Esophagus squamous epithelium (tissue), 5 donors: Measurements from ENCODE around the gene TRIP10. TPM values are rescaled to one million over a fixed set of nuclear protein-coding genes. Genes with fewer than 3 reads are reported as not detected.

Source experiments
- DNase-seq: peaks from one replicate; lab custom pipeline; 2025; lab: John Stamatoyannopoulos, UW
- H3K27ac ChIP-seq, 4 donors: fragments of 200-600 bp; sonication (generic); one replicate each; pipeline ENCODE4 v1.5.1; 2016 to 2019; ENCODE audit warnings: mild to moderate bottlenecking in 1 of 4
- H3K27me3 ChIP-seq, 4 donors: fragments of 200-600 bp; sonication (generic); 1 replicate in 3 of 4; 2 replicates in 1 of 4; pipeline versions ENCODE4 v1.5.1 to v1.6.0; 2017 to 2021; ENCODE audit warnings: antibody characterized with exemption in 1 of 4
- H3K36me3 ChIP-seq, 3 donors: fragments of 200-600 bp; sonication (generic); one replicate each; pipeline ENCODE4 v1.5.1; 2016 to 2019
- H3K4me1 ChIP-seq, 3 donors: fragments of 200-600 bp; sonication (generic); one replicate each; pipeline ENCODE4 v1.5.1; 2017 to 2019
- H3K4me3 ChIP-seq, 4 donors: fragments of 200-600 bp; sonication (generic); 1 replicate in 3 of 4; 2 replicates in 1 of 4; pipeline ENCODE4 v1.5.1; 2016 to 2019; ENCODE audit warnings: mild to moderate bottlenecking in 2 of 4, moderate library complexity in 1 of 4
- H3K9me3 ChIP-seq, 3 donors: fragments of 200-600 bp; sonication (generic); one replicate each; pipeline ENCODE4 v1.5.1; 2016 to 2019
- POLR2A ChIP-seq, 4 donors: fragments of 450-650 bp; IDR thresholded peaks; one replicate each; pipeline ENCODE4 v1.6.1; 2017; ENCODE audit warnings: antibody characterized with exemption in 4 of 4, mild to moderate bottlenecking in 4 of 4, moderate library complexity in 3 of 4
- WGBS, 2 donors: methylation state at CpG; one replicate each; pipeline ENCODE4 v1.1.5; 2018; 5-methylcytosine and 5-hydroxymethylcytosine counted together
- intact Hi-C: fragments of 100-400 bp; cut with DNase I; formaldehyde crosslinking; loops from one replicate; pipeline ENCODE4 v1.15.0; 2022
- total RNA-seq, 4 donors: library from RNA; depleted of rRNA; stranded (reverse); fragments of >200 nt; gene quantifications; one replicate each; pipeline ENCODE4 v1.1.0, GENCODE V29; 2016
- TF ChIP-seq, protein P1 (sequence below), 6 experiments: fragments of 450-650 bp in 4 of 6; fragments of 200-600 bp in 2 of 6; sonication (generic) in 2 of 6; IDR thresholded peaks; one replicate each; pipeline ENCODE4 v1.5.1; 2016 to 2019; ENCODE audit warnings: antibody characterized with exemption in 6 of 6, mild to moderate bottlenecking in 4 of 6, moderate library complexity in 4 of 6
- donor health status: DM: yes; HTN: yes; CAD: no.

TRIP10 gene
- total RNA-seq, 4 donors from 2014 or later, result 67.6 to 160 (median 117) TPM

DNA sequence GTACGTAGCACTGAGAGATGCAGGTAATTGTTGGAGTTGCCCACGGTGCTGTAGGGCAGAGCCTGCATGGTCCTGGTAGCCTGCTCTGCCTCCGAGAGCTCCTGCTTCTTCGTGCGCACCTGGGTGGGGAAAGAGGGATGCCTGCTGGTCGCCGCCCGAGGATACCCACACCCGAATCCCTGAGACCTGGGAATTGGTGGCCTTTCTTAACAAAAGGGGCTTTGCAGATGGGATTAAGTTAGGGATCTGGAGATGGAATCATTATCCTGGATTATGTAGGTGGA lies 28.5 kb upstream of the TRIP10 start:
- no peaks in the 10 kb centered on the region for H3K9me3 ChIP-seq
- H3K4me1 ChIP-seq, result peaks cover 0 to 6% (median 0%) of the 10 kb centered on the region in 3 donors
- H3K4me3 ChIP-seq, result no peak overlapping the region
- 56 to 73% methylated on average over 5 to 9 of the region's 9 CpGs for WGBS, 2 donors
- TF ChIP-seq POLR2A (IDR thresholded peaks at IDR 0.05), result no peak
- TF ChIP-seq, protein P1, sequence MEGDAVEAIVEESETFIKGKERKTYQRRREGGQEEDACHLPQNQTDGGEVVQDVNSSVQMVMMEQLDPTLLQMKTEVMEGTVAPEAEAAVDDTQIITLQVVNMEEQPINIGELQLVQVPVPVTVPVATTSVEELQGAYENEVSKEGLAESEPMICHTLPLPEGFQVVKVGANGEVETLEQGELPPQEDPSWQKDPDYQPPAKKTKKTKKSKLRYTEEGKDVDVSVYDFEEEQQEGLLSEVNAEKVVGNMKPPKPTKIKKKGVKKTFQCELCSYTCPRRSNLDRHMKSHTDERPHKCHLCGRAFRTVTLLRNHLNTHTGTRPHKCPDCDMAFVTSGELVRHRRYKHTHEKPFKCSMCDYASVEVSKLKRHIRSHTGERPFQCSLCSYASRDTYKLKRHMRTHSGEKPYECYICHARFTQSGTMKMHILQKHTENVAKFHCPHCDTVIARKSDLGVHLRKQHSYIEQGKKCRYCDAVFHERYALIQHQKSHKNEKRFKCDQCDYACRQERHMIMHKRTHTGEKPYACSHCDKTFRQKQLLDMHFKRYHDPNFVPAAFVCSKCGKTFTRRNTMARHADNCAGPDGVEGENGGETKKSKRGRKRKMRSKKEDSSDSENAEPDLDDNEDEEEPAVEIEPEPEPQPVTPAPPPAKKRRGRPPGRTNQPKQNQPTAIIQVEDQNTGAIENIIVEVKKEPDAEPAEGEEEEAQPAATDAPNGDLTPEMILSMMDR (IDR thresholded peaks at IDR 0.05), result no peak
- no peak for DNase-seq
- intact Hi-C loops, result no loop called here
- no peak overlapping the region for H3K27ac ChIP-seq
- peaks cover 0 to 63% (median 0%) of the 10 kb centered on the region in 4 donors for H3K27me3 ChIP-seq
- peaks cover 0 to 6% (median 0%) of the 10 kb centered on the region in 3 donors for H3K36me3 ChIP-seq

DNA sequence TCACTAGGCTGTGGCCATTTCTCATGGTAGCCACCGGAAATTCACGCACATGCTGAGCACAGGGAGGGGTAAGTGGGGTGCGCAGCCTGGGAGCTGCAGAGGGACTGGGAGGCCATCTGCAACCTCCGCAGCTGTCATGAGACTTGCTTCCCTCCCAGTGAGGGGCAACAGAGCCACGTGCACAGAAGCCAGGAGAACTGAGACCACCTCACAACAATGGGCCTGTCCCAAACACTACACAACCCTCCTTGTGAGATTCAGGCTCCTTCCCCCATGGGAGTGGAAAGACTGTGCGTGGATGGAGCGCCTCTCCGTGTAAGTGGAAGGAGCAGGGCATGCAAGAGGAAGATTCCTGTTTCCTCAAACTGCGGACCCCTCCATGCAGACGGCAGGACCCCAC lies 27.9 kb upstream of the TRIP10 start:
- peaks cover 0 to 6% (median 0%) of the 10 kb centered on the region in 3 donors for H3K36me3 ChIP-seq
- DNase-seq, result no peak
- TF ChIP-seq, protein P1 (IDR thresholded peaks at IDR 0.05), result no peak
- TF ChIP-seq POLR2A (IDR thresholded peaks at IDR 0.05), result no peak
- H3K4me1 ChIP-seq, result no peaks in the 10 kb centered on the region
- H3K27me3 ChIP-seq, result peaks cover 0 to 65% (median 0%) of the 10 kb centered on the region in 4 donors
- WGBS, 2 donors, result 62 to 77% methylated on average over 3 to 5 of the region's 10 CpGs
- no peak overlapping the region for H3K4me3 ChIP-seq
- H3K27ac ChIP-seq, result no peak overlapping the region
- no peaks in the 10 kb centered on the region for H3K9me3 ChIP-seq
- intact Hi-C loops, result no loop called here

DNA sequence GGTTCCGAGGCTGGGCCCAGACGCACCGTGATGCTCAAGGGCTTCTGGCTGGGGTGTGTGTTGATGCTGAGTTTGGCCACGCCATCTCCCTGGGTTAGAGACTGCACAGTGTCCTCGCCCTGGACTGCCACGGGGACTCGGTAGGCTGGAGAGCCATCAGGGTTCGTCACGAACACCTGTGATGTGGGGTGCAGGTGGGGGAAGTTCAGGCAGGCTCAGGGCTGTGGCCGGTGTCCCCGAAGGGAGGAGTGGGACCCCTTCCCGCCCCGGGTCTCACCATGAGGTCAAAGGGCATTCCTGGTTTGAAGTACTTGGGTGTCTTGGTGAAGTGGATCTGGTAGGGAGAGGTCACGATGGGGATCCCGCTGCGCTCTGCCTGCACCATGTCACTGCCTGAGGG lies 27.2 kb upstream of the TRIP10 start:
- Histone ChIP-seq H3K9me3 (no peaks in the 10 kb centered on the region), H3K27me3 (peaks cover 0 to 62% (median 0%) of the 10 kb centered on the region in 4 donors), H3K36me3 (peaks cover 0 to 3% (median 0%) of the 10 kb centered on the region in 3 donors), H3K4me3 (no peak overlapping the region), H3K4me1 (no peaks in the 10 kb centered on the region), H3K27ac (no peak overlapping the region)
- TF ChIP-seq, protein P1 (IDR thresholded peaks at IDR 0.05), result no peak
- no peak for TF ChIP-seq POLR2A (IDR thresholded peaks at IDR 0.05)
- no peak for DNase-seq
- intact Hi-C loops, result no loop called here
- WGBS, 2 donors, result 87 to 89% methylated on average over 3 to 5 of the region's 16 CpGs

DNA sequence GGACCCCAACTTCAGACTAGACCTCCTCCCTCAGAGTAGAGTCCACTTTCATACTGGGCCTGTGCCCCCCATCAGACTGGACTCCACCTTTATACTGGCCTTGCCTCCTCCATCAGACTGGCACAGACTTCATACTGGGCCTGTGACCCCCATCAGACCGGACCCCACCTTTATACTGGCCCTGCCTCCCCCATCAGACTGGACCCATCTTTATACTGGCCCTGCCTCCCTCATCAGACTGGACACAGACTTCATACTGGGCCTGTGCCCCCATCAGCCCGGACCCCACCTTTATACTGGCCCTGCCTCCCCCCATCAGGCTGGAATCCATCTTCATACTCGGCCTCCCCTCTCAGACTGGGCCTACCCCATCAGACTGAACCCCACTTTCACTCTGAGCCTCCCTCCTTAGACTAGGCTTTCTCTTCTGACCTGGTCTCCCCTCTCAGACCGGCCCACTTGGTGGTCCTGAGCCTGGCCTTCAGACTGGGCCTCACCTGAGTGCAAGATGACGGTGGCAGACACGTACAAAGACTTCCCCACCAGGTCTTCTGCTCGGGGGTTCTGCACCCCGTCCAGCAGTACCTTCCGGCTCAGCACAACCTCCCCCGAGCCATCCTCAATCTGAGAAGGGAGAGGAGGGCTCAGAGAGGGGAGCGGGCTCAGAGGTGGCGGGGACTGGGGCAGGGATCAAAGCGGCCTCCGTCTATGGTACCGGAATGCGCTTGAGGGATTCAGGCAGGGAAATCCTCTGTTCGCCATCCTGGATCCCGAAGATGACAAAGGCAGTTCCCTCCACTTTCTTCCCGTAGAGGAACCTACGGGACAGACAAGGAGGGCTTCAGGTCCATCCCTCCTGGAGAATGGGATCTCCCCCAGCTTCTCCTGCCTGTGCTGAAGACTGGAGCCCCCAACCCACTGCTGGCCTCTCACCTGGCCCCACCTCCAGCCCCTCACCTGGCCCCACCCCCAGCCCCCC lies 26.5 kb upstream of the TRIP10 start:
- no peak for TF ChIP-seq POLR2A (IDR thresholded peaks at IDR 0.05)
- TF ChIP-seq, protein P1 (IDR thresholded peaks at IDR 0.05), result no peak
- H3K27me3 ChIP-seq, result peaks cover 0 to 55% (median 0%) of the 10 kb centered on the region in 4 donors
- no peak overlapping the region for H3K27ac ChIP-seq
- DNase-seq, result no peak
- 84% methylated on average over 16 of the region's 20 CpGs for WGBS, 2 donors
- no peaks in the 10 kb centered on the region for H3K9me3 ChIP-seq
- H3K4me1 ChIP-seq, result no peaks in the 10 kb centered on the region
- no peak overlapping the region for H3K4me3 ChIP-seq
- H3K36me3 ChIP-seq, result no peaks in the 10 kb centered on the region
- intact Hi-C loops, result no loop called here
